ENCODE measurements around the gene NAB1.

Gene NAB1

DNA sequence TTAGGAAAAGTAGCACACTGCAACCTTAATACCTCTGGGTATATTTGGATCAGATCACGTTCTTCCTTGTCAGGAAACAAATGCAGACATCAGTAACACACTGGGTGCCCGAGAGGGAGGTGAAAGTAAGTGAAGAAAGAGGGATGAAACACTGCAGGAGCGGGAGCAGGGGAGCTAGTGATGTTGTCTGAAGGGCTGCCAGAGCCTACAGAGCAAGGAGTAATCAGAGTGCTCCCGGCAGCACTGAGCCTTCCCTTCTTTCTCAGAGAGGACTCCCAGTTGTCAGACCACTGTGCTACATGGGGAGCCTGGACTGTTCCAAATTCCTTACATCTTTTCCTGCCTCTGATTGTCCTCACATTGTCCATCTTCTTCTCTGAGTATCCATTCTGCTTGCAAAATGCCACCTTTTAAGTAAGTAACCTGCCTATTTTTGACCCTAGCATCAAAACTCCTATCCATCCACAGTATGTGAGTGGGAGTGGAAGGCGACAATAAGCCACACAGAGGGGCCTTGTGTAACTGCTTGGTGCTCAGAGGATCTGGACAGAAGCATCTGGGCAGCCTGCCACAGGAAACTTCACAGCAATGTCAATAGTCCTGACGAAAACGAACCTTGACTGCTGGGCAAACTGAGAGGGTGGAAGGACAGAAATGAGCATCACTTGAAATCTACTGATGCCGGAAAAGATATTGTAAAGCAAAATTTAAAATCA lies 10.8 kb upstream of the NAB1 start:
- DNase-seq, result no peak

- DNase-seq, result no peak
Observed at GRCh38 chr2:190640117-190640516, 8.8 kb upstream of the NAB1 start.

DNA sequence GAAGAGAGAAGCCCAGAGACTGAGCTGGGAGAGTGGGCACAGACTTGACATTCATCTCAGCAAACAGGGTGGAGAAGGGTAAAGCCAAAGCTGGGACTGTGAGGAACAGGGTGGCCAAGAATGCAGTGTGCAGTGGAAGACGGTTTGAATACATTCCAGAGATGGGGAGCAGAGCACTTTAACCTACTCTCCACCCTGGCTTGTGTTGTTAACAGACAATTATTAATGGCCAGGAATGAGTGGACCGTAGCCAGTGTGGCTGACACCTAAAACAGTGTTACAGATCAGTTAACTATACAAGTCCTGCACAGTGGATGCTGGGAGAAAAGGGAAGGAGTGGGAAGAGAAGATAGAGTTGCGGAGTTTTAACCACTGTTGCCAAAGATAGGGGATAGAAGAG lies 7.4 kb upstream of the NAB1 start:
- no peak for DNase-seq

DNA sequence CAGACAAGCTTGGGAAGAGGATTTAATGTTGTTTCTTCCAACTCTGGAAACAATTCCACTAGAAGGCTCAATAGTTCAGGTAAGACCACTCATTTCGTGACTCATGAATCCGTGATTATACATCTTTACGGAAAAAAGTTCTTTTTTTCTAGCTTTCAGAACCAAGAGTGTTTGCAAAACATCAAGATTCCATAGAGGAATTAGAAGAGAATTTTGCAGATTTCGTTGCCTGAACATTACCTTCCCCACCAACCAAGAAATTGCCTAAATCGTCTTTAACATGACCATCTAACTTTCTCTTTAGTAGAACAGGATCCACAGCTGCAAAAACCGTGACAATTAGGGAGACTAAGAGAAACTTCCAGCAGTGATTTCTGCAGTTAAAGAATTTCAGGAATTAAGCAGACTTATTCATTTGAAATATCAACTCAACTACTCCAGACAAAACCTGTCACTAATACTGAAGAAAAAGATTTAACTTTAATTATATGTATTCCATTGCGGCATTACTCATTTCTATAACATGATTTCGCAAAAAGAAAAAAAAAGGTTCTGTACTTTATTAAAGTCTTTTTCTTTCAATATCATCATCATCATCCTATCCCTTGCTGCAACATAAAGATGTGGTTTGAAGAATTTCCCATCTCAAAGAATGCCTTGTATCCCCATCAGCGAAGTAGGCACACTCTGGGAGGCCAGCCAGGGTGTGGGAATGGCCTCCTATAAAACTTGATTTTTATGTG lies 1.9 kb upstream of the NAB1 start:
- no peak for DNase-seq

GRCh38 chr2:190648289-190649034 lies 421 bp upstream of the NAB1 start:
- peak; percentile 62 to 82 for DNase-seq

GRCh38 chr2:190649798-190650390 lies 1.0 kb downstream of the NAB1 start:
- peak in 1 of 2 experiments; percentile 17 for DNase-seq

DNA sequence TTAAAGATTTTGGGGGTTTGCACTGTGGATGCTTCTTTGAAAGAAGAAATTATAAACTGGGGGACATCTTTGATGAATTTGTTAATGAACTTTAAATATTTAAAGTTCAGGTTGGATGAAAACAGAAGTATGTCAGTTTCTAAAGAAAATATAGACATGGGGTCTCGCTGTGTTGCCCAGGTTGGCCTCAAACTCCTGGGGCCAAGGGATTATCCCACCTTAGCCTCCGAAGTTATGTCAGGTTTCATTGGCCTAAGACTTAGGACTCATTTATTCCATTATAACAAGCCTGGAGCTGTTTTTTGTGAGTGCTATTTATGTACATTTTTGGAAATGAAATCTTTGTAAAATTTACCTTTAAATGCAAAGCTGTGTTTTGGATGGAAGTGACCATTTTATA lies 2.5 kb downstream of the NAB1 start:
- DNase-seq, result no peak

GRCh38 chr2:190653231-190653630 lies 4.3 kb downstream of the NAB1 start:
- DNase-seq, result no peak

DNA sequence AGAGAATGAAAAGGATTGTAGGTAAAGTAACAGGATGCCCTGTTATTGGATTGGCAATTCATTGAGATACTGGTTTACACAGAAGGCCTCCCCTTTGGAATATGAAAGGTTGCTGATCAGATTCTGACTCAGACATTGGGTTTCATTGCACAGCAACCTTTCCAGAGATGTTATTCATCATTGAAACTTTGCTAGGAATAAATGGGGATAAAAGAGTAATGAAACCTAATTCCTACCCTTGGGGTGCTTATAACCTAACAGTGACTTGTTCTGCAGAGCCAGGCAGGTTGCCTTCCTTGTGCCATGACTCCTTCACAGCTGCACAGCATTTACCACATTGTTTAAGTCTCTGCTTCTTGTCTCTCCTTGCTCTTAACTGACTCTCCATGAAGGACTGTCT lies 5.0 kb downstream of the NAB1 start:
- DNase-seq, result no peak

- DNase-seq, result no peak
Observed at GRCh38 chr2:190655113-190655512, 6.2 kb downstream of the NAB1 start.

GRCh38 chr2:190655570-190655969 lies 6.7 kb downstream of the NAB1 start:
- DNase-seq, result no peak

DNA sequence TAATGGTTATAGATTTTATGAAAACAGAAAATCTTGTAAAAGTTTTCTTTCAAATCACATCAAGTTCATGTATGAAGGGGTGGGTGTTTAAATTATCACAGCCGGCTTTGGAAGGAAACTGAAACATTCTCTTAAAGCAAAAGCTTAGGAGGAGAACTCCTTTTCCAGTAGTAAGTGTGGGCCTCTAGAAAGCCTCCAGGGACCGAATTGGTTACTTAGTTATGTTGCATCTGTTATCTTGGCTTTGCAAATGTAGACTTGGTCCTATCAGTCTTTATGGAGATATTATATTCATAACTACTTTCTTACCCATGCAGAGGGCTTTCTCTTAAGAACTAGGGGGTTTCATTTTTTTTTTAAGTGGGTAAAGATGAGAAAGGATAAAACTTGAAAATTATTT lies 7.4 kb downstream of the NAB1 start:
- no peak for DNase-seq

- DNase-seq, result no peak
Observed at GRCh38 chr2:190657474-190658255, 8.8 kb downstream of the NAB1 start.

DNA sequence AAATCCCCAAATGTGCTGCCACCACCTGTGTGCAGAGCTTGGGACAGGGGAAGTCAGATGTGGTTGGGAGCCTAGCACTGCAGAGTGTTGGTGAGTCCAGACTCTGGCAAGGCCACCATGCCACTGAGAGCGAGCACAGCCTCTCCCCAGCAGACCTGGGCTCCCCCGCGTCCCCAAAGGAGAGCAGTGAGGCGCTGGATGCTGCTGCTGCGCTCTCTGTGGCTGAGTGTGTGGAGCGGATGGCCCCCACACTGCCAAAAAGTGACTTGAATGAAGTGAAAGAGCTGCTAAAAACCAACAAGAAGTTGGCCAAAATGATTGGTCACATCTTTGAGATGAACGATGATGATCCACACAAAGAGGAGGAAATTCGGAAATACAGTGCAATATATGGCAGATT lies 10.7 kb downstream of the NAB1 start:
- DNase-seq, result no peak

- no peak for DNase-seq
Observed at GRCh38 chr2:190662754-190663153, 13.9 kb downstream of the NAB1 start.

DNA sequence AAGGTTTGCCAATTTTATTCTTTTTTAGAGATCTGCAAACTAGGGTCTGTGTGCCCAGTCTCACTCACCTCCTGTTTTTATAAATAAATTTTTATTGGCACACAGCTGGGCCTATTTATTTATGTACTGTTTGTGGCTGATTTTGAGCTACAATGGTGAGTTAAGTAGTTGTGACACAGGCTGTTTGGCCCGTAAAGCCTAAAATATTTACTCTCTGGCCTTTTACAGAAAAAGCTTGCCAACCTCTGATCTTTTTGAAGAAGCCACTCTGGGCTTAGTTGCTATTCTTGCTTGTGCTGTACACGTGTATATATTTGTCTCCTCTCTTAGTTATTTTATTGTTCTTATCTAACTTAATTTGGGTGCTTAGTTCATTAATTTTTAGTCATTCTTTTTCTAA lies 14.5 kb downstream of the NAB1 start:
- no peak for DNase-seq

GRCh38 chr2:190663839-190664238 lies 15.0 kb downstream of the NAB1 start:
- no peak for DNase-seq

DNA sequence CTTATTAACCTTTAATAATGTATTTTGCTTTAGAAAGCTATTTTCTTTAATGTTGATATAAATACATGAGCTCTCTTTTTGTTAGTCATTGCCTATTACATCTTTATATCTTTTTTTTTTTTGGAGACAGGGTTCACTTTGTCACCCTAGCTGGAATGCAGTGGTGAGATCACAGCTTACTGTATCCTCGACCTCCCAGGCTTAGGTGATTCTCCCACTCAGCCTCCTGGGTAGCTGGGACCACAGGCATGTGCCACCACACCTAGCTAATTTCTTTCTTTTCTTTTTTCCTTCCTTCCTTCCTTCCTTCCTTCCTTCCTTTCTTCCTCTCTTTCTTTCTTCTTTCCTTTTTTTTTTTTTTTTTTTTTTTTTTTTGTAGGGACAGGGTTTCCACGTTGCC lies 15.4 kb downstream of the NAB1 start:
- DNase-seq, result no peak

DNA sequence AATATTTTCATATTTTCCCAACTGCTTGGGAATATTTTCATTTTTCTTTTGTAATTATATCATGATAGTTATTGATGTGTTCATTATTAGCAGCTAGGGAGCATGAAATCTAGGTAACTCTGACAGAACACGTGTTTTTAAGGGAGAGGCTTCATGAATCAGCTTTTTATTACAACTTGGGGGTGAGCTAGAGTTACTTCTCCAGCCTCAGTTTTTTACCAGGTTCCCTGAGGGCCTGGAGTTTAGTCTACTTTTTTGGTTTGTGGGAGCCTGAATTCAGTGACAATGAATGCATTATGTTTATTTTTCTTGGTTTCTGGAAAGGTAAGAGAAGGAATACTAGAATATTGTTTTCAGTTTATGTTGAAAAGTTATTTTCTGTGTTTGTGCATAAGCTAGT lies 18.0 kb downstream of the NAB1 start:
- DNase-seq, result no peak

DNA sequence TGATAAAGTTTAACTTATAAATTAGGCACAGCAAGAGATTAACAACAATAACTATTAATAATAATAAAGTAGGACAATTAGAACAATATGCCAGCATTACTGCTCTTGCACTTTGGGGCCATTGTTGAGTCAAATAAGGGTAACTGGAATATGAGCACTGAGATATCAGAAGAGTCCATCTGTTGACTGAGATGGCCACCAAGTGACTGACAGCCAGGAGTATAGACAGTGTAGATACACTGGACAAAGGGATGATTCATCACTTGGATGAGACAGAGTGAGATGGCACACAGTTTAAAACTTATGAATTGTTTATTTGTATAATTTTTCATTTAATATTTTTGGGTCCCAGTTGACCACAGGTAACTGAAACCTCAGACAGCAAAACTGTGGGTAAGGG lies 20.0 kb downstream of the NAB1 start:
- no peak for DNase-seq

DNA sequence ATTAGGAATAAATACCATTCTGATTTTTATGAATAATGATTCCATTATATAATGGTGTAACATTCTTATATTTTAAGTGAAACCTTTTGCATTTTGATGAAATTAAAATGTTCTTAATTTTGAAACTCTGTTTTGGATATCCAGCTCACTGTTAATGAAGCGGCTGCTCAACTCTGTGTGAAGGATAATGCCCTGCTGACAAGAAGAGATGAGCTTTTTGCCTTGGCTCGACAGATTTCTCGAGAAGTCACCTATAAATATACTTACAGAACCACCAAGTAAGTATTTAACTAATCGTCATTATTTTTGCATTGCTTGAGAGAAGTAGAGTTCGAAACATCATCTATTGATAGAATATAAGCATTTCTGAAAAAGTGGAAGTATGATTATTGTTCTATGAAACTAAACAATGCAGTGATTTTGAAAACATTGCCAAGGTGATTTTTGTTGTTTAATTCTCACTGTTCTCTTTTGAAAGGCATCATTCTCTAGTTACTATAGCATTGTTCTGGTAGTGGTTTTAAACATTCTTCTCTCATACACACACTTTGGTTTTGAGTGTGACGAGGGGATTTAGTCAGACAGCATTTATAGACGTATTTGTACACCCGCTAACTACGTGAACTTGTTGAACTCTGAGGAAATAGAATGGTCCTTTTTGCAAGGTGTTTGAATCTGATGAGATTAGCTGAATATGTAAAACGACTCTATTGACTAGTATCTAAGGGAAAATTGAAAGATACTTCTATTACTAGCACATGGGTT lies 21.5 kb downstream of the NAB1 start:
- DNase-seq, result no peak

Data from SW 1271 (cell line).